HG03175 (cell line): ENCODE data around the gene KRT12.
"Not testable (repeated sequence)": the region's sequence is repeated elsewhere in the genome, so short reads cannot be mapped to it uniquely, and the experiment has no call there.

ENCODE experiments used
- ATAC-seq: cut with Tn5 transposase; IDR thresholded peaks from one replicate; pipeline ENCODE4 v1.9.1; 2021; ENCODE audit warnings: mild to moderate bottlenecking, moderate library complexity; ENCODE audit not compliant: unreplicated experiment

KRT12 gene

DNA sequence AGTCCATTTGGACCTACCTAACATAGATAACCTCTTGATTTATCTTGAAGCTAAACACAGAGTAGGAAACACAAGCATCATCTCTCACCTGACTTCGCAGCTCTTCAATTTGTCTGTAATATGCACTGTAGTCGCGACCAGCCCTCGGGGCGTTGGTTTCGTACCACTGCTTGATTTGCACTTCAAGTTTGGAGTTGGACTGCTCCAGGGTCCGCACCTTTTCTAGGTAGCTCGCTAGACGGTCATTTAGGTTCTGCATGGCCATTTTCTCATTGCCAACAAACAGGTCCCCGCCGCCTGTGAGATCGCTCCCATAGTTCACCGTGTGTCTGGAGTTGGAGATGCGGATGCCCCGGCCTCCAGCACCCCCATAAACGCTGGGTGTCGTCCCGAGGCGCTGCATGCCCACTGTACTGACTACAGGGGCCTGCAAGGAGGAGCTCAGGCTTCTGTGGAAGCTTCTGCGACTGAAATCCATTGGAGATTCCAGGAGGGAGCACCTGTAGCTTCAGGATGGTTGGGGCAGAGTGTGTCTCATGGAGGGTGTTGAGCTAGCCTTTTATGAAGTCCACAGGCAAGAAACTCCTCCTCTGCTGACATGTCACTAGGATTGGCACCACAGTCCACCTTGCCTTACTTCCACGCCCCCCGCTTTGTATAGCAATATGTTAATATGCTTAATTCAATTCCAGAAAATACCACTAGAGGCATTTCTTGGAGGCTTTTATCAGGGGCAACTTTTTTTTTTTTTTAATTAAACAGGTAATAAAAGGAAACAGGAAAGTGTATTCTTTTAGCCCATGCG lies 17.9 kb upstream of the KRT12 start, which contains the start of gene KRT20:
TSS of gene KRT20 (minus strand) at position 535 of the 805 bp plus-strand sequence. CDS start at position 478, 57 bp downstream.
- no peak for ATAC-seq

GRCh38 chr17:40883626-40884334 lies 16.8 kb upstream of the KRT12 start:
- ATAC-seq = no peak

GRCh38 chr17:40883031-40883430 lies 16.0 kb upstream of the KRT12 start:
- no peak for ATAC-seq

DNA sequence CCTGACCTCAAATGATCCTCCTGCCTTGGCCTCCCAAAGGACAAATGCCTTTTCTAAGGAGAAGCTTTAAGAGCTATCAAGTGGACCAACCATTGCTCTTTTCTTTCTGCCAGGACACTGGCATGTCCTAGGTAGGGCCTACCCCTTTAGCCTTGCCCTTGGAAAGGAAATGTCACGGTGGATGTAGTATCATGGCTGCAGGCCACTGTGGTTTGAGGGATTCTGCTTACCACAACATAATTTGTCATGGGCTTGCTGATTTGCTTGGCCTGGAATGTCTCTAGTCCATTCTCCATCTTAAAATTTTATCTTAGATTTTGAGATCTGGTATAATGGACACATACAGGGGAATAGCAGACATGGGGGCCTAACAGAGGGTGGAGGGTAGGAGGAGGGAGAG lies 12.0 kb upstream of the KRT12 start:
- no peak for ATAC-seq

DNA sequence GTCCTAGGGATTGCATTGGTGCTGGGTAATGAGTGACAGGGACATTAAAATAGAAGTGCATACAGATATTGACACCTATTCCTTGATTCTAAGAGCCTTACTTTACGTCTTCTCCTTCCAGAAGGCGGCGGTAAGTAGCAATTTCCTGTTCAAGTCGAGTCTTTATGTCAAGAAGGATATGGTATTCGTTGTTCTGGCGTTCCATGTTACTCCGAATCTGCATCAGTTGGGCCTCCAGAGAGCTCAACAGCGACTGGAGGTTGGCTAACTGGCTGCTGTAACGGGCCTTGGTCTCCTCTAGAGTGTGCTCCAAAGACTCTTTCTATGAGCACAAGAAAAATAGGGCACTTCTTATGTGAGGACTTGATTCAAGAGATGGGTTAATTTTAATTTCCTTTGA lies 11.0 kb upstream of the KRT12 start:
- ATAC-seq = no peak

GRCh38 chr17:40873801-40874200 lies 6.8 kb upstream of the KRT12 start:
- ATAC-seq = no peak

DNA sequence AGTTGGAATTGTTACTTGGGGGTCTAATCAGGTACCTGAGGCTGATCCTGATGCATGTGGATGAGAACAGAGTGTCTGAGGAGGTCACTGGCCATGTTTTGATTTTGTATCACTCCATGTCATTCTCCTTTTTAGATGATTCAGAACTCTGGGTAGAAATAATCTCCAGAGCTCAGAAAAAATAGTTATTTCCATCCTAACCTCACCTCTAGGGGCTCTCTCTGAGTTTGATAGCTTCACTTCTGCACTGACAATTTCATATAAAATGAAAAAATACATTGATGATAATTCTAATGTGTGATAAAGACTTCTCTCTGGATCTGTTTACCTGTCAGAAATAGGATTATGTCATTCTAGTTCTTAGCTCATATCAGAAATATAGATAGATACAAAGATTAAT lies 6.2 kb upstream of the KRT12 start:
- no peak for ATAC-seq

- no peak for ATAC-seq
Observed at GRCh38 chr17:40872416-40872815, 5.4 kb upstream of the KRT12 start.

GRCh38 chr17:40871316-40871715 lies 4.3 kb upstream of the KRT12 start:
- ATAC-seq = no peak

DNA sequence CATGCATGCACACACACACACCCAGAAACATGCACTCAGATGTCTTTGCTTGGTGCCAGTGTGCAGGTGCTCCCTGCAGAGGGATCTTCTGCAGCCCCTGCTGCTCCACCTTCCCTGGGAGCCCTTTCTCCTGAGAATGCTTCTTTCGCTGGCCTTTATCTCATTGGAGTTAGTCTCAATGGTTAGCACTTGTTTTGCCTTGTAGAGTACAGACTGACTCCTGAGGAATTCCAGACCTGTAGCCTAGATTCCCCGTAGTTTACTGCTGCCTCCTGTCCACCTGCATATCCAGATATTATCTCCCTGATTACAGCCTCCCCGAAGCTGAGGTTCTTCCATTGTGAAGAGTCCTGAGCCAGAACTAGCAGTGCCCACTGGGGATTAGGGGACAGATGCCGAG lies 3.1 kb upstream of the KRT12 start:
- no peak for ATAC-seq

DNA sequence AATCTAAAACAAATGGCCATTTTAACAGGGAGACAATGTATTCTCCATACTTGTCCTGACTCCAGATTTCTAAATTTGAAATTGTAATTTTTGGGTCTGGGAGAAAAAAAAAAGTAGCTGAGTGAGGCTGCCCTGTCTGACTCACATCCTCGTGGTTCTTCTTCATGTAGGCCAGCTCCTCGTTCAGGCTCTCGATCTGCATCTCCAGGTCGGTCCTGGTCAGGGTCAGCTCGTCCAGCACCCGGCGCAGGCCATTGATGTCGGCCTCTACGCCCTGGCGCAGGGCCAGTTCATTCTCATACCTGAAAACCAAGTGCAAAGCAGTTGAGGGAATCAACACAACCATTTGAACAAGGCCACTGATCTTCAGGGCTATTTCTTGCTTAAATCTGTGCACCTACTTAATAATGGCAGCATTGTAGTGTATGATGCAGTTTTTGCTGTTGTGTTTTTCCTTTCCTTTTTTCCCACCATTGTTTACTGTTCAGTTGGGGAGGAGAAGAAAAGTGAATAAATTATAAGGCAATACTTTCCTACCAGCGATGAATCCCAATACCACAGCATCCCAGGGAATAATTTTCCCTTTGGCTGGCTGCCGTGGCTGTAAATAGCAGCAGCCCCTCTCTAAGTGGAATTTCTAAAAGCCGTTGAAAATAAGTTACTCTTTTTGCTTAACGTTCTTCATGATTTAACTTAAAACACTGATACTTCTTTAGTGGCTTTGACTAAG lies 2.2 kb downstream of the KRT12 start:
- ATAC-seq = no peak

DNA sequence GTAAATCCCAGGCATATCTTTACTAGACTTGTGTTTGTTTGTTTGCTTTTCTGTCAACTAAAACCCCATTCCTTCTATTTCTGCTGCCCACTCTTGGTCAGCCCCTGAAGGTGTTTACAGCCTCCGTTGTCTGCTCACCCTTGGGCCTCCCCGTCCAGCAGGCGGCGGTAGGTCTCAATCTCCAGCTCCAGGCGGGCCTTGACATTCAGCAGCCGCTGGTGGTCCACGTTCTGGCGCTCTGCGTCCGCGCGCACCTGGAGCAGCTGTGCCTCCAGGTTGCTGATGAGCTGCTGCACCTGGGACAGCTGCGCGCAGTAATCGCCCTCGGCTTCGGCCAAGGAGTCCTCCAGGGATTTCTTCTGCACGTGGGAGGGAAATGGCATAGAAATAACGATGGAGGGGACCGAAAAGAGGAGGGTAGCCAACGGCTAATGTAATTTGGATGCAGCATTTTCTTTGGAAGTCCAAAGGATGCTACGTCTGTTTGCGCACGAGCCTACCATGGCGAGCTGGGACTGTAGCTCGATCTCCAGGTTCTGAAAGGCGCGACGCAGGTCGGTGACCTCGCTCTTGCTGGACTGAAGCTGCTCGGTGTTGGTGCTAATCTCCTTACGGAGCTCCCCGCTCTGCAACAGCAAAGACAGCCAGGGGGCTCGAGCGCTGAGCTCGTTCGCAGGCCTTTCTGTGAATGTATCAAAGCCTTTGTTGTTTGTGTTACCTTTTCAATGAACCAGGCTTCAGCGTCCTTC lies 3.9 kb downstream of the KRT12 start:
- no peak for ATAC-seq

DNA sequence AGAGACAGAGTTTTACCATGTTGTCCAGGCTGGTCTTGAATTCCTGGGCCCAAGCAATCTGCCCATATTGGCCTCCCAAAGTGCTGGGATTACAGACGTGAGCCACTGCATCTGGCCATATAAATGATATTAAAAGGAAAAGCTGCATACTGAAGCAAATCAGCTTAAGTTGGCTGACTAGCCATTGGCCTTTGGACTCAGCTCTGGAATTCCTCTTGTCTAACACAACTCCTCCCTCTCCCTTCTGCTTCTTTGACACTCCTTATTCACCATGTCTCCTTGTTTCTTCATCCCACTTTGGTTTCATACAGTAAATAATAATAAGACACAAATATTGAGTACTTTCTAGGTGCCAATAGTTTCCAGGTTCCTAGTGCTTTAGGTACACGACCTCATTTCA lies 7.5 kb downstream of the KRT12 start:
- ATAC-seq = no peak

DNA sequence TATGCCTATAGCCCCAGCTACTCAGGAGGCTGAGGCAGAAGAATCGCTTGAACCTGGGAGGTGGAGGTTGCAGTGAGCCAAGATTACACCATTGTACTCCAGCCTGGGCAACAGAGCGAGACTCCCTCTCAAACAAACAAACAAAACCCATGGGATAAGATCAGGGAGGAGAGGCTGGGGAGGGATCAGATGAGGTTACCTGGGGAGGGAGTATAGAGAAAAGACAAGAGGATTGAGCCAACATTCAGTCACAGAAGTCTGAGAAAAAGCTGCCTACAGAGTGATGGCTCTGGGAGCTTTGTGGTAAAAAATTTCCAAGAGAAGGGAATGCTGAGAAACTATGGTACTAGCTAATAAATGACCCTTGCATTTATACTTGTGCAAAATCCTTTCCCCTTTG lies 8.4 kb downstream of the KRT12 start:
- ATAC-seq = not testable (repeated sequence)

DNA sequence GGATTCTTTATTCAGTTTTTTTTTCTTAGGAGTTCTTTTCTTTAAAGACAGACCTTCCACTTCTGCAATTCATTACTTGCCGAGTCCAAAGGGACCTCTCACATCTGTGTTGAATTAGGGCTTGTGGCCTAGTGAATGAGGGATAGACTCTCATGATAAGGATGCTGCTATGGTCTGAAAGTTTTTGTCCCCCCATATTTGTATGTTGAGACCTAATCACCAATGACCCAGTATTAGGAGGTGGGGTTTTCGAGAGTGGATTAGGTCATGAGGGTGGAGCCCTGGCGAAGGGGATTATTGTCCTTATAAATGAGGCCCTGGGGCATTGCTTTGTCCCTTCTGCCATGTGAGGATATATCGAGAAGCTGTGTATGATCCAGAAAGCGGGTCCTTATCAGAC lies 9.5 kb downstream of the KRT12 start:
- ATAC-seq = no peak

DNA sequence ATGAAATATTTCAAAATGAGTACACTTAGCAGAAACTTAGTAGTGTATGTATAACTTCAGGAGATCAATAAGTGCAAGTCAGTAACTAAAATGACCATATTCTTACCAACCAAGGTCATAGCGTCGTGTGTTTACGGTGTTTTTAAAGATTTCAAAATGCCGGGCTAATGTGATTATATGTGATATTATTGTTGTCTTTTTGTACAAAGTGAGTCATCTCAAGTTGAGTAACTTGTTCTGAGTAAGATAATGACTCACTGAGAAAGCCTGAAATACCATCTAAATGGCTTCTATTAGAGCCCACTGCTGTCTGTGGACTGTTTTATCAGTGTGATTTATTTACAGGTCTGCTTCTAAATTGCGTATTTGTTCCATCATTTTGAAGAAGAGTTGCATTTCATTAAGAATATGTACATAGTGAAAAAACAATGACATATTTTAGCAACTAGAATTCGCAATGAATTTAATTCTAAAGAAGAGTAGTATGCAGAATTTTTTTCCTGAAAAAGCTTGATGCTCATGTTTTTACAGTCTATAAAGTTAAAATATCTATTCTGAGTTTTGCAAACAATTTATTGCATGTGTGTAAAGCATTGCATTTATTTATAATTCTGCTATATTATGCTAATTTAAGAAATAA lies 12.7 kb downstream of the KRT12 start:
- no peak for ATAC-seq

- no peak for ATAC-seq
Observed at GRCh38 chr17:40852364-40852763, 14.7 kb downstream of the KRT12 start.

DNA sequence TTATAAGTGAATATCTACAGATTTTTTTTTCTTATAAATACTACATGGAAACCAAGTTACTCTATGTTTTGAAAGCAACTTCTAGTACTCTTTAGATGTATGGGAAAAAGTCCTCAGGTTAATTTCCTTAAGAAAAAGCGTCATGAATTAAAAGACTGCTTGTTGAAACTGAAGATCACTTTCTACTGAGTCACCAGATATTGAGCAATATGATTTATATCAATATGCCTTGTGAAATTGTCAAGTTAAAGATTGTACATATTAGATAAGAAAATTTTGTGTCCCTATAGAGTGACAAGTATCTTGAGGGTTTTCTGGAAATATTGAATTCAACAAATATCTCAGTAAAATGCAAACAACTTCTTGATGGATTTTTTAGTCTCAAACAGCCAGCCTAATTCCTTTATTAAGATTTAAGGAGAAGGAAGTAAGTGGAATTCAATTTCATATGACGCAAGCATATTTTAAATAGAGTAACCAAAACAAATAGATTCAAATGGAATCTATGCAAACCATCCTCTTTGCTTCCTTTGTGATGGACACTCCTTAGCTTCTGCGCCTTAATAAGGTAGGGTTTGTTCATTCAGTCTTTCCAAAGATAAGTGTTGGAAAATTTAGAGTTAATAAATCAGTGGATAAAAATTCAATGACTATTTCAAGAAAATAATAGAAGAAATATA lies 16.6 kb downstream of the KRT12 start:
- ATAC-seq = no peak

GRCh38 chr17:40849723-40850122 lies 17.3 kb downstream of the KRT12 start:
- ATAC-seq = no peak
